Activated CD4-positive, alpha-beta memory T cell treated with anti-CD3 and anti-CD28 coated beads, Interleukin-2, amount 10 ng/mL, durations not matched to agents 7 days and 5 days (primary cell): ENCODE data around the gene ZNF675. TPM values are rescaled to one million over a fixed set of nuclear protein-coding genes. Genes with fewer than 3 reads are reported as not detected.
A peak's percentile ranks its signal among the peaks of the same experiment; 100 is the strongest.
"Not testable (repeated sequence)": the region's sequence is repeated elsewhere in the genome, so short reads cannot be mapped to it uniquely, and the experiment has no call there.

Experiments
- CTCF ChIA-PET: fragments of 350-600 bp; sonication (Branson Sonifier 250); formaldehyde crosslinking; loops from one replicate; lab custom pipeline; 2021; ENCODE audit warnings: antibody characterized with exemption, inconsistent platforms; lab: Charles Lee
- POLR2A ChIA-PET: fragments of 350-600 bp; sonication (Branson Sonifier 250); formaldehyde crosslinking; loops from one replicate; lab custom pipeline; 2021; ENCODE audit warnings: antibody characterized with exemption; lab: Charles Lee
- DNase-seq: peaks from one replicate; pipeline ENCODE4 v3.0.0-alpha.2; 2020
- H3K27ac Mint-ChIP-seq: one replicate; pipeline ENCODE4 v1.8.0; 2021; ENCODE audit warnings: mild to moderate bottlenecking, mixed read lengths
- H3K27me3 Mint-ChIP-seq: one replicate; pipeline ENCODE4 v1.8.0; 2021; ENCODE audit warnings: mixed read lengths
- H3K36me3 Mint-ChIP-seq: one replicate; pipeline ENCODE4 v1.8.0; 2021; ENCODE audit warnings: low read depth, mixed read lengths
- H3K4me1 Mint-ChIP-seq: one replicate; pipeline ENCODE4 v1.8.0; 2021; ENCODE audit warnings: mixed read lengths
- H3K4me3 Mint-ChIP-seq: one replicate; pipeline ENCODE4 v1.8.0; 2021; ENCODE audit warnings: mild to moderate bottlenecking, mixed read lengths
- H3K9me3 Mint-ChIP-seq: one replicate; pipeline ENCODE4 v1.8.0; 2021; ENCODE audit warnings: mixed read lengths
- total RNA-seq, 2 experiments: library from RNA; stranded (reverse); gene quantifications; one replicate each; pipeline ENCODE4 v1.2.3, GENCODE V29; 2021

Gene ZNF675
- total RNA-seq: 10 to 100 TPM; 18.1 to 19.9 TPM

DNA sequence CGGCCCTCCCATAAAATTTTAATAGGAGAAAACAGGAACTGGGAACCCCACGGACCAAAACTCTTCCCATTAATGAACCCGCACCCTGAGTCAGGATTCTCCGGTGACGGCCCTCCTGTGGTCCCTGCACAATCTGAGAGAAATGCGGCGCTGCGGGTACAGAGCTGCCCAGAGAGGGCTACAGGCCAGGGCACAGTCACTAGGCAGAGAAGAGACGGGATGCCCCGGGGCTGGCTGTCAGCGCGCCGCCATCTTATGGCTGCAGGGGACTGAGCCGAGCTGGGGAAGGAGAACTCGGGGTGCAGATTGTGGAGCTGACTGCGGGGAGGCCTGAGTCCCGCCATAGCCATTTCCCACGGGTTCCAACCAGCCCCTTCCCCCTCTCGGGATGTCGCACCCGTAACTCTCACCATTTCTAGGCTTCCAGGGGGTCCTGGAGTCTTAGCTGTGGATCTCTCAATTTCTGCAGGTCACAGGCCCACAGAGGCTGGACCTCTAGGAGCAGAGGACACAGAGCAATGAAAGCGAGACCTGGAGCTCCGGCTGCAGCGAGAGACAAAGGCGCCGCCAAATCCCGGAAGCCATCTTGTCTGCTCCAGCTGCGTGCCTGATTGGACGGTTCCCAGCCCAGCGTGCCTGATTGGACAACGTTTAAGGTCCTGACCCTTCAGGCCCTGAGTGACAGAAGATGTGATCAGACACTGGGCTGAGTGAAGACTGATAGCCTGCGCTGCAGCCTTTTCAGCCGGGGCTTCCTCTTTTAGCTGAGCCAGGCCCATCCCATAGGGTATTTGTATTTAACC lies at the start of gene ZNF675:
Gene ZNF675, minus strand, starts transcription at position 592 of the 803 bp plus-strand sequence. Its CDS starts 179 bp downstream, at position 413.
- peaks cover 18% of the 10 kb centered on the region for H3K4me1 Mint-ChIP-seq
- ChIA-PET CTCF (interaction anchor here (0.9 to 1.4 kb wide), 2 partner anchors 228 to 292 kb away, joined by 3 read pairs; partner anchors contain the start of gene ZNF726), POLR2A (interaction anchor here (0.7 to 2.3 kb wide), 17 partner anchors 8 to 1835 kb away, joined by 3 to 42 read pairs (median 5); partner anchors contain the start of genes ZNF254, ZNF681, ZNF724 and ZNF726)
- H3K27me3 Mint-ChIP-seq: no peaks in the 10 kb centered on the region
- peak within 1 kb of the TSS; percentile 96 for H3K27ac Mint-ChIP-seq
- peak within 1 kb of the TSS; percentile 98 for H3K4me3 Mint-ChIP-seq
- peaks cover 45% of the 10 kb centered on the region for H3K36me3 Mint-ChIP-seq
- DNase-seq: peak; percentile 91
- peaks cover 21% of the 10 kb centered on the region for H3K9me3 Mint-ChIP-seq

DNA sequence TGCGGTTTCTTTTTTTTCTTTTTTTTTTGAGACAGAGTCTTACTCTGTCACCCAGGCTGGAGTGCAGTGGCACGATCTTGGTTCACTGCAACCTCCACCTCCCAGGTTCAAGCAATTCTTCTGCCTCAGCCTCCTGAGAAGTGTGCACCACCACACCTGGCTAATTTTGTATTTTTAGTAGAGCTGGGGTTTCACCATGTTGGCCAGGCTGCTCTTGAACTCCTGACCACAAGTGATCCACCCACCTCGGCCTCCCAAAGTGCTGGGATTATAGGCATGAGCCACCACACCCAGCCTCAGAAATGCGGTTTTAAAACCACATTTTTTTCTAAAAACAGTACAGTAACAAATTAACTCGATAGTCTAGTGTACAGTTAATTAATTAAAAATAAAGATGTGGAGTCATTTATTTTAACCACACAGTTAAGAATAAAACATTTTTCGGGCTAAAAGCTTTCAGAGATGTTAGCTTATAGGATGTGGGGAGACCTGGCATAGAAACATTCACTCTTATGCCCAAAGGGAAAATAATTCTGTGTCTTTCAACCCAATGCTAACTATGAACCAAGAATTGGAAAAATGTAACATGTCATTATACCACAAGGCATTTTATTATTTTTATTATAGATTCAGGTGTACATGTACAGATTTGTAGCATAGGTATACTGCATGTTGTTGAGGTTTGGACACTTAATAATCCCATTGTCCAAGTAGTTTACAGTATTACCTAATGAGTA lies 43.9 kb upstream of the ZNF675 start:
- H3K4me3 Mint-ChIP-seq, H3K27me3 Mint-ChIP-seq, POLR2A ChIA-PET, H3K27ac Mint-ChIP-seq, CTCF ChIA-PET, DNase-seq, H3K4me1 Mint-ChIP-seq, H3K36me3 Mint-ChIP-seq: not testable (repeated sequence)
- H3K9me3 Mint-ChIP-seq: peaks cover 23% of the 10 kb centered on the region

DNA sequence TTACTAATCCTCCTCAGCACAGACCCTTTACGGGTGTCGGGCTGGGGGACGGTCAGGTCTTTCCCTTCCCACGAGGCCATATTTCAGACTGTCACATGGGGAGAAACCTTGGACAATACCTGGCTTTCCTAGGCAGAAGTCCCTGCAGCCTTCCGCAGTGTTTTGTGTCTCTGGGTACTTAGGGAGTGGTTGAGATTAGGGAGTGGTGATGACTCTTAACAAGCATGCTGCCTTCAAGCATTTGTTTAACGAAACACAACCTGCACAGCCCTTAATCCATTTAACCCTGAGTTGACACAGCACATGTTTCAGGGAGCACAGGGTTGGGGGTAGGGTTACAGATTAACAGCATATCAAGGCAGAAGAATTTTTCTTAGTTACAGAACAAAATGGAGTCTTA lies 37.1 kb upstream of the ZNF675 start:
- CTCF ChIA-PET, POLR2A ChIA-PET, H3K36me3 Mint-ChIP-seq, DNase-seq, H3K27me3 Mint-ChIP-seq, H3K4me3 Mint-ChIP-seq, H3K4me1 Mint-ChIP-seq, H3K27ac Mint-ChIP-seq: not testable (repeated sequence)
- peaks cover 17% of the 10 kb centered on the region for H3K9me3 Mint-ChIP-seq

DNA sequence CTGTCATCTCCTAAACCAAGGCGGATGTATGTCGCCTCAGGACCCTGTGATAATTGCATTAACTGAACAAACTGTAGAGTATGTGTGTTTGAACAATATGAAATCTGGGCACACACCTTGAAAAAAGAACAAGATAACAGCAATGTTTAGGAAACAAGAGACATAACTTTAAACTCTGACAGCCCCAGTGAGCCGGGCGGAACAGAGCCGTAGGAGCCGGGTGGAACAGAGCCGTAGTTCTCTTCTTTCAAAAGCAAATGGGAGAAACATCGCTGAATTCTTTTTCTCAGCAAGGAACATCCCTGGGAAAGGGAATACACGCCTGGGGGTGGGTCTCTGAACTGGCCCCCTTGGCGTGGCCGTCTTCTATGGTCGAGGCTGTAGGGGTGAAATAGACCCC lies 31.8 kb upstream of the ZNF675 start:
- no peaks in the 10 kb centered on the region for H3K4me1 Mint-ChIP-seq
- no peaks in the 10 kb centered on the region for H3K36me3 Mint-ChIP-seq
- DNase-seq: no peak
- no peak overlapping the region for H3K27ac Mint-ChIP-seq
- POLR2A ChIA-PET: no interaction called here
- no peaks in the 10 kb centered on the region for H3K27me3 Mint-ChIP-seq
- H3K9me3 Mint-ChIP-seq: peaks cover 14% of the 10 kb centered on the region
- no peak overlapping the region for H3K4me3 Mint-ChIP-seq
- CTCF ChIA-PET: no interaction called here

DNA sequence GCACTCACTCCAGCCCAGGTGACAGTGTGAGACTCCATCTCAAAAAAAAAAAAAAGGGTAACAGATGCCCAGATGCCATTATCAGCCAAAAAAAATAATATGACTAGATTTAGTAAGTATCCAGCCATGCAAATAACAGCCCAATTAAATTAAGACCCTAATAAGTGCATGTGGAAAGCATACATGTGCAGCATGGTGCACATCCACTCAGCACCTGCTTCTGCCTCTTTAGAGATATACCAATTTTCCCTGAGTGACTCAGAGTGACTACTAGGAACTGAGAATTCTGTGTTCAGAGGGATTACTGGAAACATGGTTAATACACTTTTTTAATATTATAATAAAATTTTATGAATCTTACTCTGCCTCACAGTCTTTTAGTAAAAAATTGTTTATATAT lies 29.8 kb upstream of the ZNF675 start:
- ChIA-PET POLR2A (no interaction called here), CTCF (no interaction called here)
- H3K27ac Mint-ChIP-seq: no peak overlapping the region
- H3K27me3 Mint-ChIP-seq: no peaks in the 10 kb centered on the region
- H3K4me1 Mint-ChIP-seq: no peaks in the 10 kb centered on the region
- H3K9me3 Mint-ChIP-seq: peaks cover 14% of the 10 kb centered on the region
- DNase-seq: no peak
- H3K4me3 Mint-ChIP-seq: no peak overlapping the region
- H3K36me3 Mint-ChIP-seq: no peaks in the 10 kb centered on the region

DNA sequence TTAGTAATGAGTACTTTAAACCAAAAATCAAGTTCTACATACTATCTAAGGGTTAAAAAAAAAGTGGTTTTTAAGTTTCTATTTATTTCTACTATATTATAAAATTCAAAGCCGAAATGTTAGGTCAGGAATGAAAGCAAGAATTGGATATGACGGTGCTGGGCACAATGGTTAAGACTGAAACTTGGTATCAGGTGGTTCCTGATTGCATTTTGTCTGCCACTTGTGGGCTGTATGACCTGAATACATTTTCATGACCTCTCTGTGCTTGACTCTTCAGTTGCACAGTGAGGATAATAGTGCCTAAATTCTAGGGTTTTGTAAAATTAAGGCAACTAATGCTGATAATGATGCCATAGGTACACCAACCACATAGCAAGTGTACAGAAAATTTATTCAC lies 22.3 kb upstream of the ZNF675 start:
- Mint-ChIP-seq H3K27me3 (no peaks in the 10 kb centered on the region), H3K36me3 (no peaks in the 10 kb centered on the region), H3K27ac (no peak overlapping the region), H3K9me3 (peaks cover 9% of the 10 kb centered on the region), H3K4me1 (no peaks in the 10 kb centered on the region), H3K4me3 (no peak overlapping the region)
- no peak for DNase-seq
- POLR2A ChIA-PET: no interaction called here
- CTCF ChIA-PET: no interaction called here

DNA sequence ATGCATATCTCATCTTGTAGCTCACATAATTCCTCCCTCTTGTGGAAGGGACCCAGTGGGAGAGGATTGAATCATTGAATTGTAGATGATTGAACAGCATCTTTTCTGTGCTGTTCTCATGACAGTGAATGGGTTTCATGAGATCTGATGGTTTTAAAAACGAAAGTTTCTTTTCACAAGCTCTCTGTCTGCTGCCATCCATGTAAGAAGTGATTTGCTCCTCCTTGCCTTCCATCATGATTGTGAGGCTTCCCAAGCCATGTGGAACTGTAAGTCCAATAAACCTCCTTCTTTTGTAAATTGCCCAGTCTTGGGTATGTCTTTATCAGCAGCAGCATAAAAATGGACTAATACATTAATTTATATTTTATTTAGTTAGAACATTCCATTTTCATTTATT lies 19.6 kb upstream of the ZNF675 start:
- peaks cover 22% of the 10 kb centered on the region for H3K9me3 Mint-ChIP-seq
- no peaks in the 10 kb centered on the region for H3K4me1 Mint-ChIP-seq
- no peak overlapping the region for H3K27ac Mint-ChIP-seq
- DNase-seq: no peak
- no peaks in the 10 kb centered on the region for H3K27me3 Mint-ChIP-seq
- no peaks in the 10 kb centered on the region for H3K36me3 Mint-ChIP-seq
- H3K4me3 Mint-ChIP-seq: no peak overlapping the region
- ChIA-PET CTCF (no interaction called here), POLR2A (no interaction called here)

DNA sequence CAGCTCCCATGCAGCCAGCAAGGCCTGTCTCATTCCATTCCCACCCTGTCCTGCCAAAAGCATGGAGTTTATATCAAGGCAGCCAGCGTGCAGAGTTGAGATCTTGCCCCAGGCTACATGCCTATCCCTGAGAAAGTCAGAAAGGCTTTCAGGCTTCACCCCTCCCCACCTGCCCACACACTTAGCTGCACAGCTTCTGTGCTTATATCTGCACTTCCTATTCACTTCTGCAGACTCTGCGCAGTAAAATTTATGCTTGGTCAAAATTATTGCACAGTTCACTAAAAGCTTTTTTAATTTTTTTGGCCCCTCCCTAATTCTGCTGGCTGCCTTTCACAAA lies 12.5 kb upstream of the ZNF675 start:
- Mint-ChIP-seq H3K27ac (no peak overlapping the region), H3K9me3 (peaks cover 30% of the 10 kb centered on the region), H3K4me3 (no peak overlapping the region), H3K4me1 (no peaks in the 10 kb centered on the region), H3K36me3 (no peaks in the 10 kb centered on the region), H3K27me3 (no peaks in the 10 kb centered on the region)
- ChIA-PET CTCF (interaction anchor here (0.7 kb wide), 1 partner anchor 77 kb away, joined by 3 read pairs; no protein-coding TSS in a partner anchor), POLR2A (no interaction called here)
- no peak for DNase-seq

DNA sequence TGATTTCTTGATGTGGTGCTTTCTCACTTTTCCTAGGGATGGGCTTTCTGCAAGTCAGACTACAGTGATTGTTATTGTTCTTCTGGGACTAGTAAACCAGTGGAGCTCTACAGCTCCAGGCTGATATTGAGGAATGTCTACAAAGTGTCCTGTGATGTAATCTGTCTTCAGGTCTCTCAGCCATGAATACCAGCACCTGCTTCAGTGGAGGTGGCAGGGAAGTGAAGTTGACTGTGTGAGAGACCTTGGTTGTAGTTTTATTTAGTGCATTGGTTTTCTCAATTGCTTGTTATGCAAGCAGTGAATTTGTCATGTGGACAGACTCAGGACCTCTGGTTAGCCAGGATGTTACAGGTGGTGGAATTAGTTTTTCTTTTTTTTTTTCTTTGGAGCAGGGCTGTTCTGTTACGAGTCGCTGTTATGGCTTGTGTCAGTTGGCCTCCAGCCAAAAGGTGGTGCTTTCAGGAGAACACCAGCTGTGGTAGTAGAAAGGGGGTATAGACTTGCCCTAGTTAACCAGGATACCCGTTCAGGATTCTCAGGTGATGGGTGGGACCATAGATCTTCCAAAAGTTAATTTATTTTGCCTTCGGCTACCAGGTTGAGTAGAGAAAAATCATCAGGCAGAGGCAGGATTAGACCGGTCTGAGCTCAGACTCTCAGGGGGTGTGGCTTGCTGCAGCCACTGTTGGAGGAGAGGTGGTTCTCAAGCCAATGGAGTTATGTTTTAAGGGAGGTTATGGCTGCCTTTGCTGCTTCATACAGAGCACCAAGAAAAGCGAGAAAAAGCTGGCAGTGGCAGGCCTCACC lies 11.9 kb upstream of the ZNF675 start:
- CTCF ChIA-PET: interaction anchor here (0.7 kb wide), 1 partner anchor 76 kb away, joined by 3 read pairs; no protein-coding TSS in a partner anchor
- H3K9me3 Mint-ChIP-seq: peaks cover 30% of the 10 kb centered on the region
- POLR2A ChIA-PET: no interaction called here
- no peaks in the 10 kb centered on the region for H3K4me1 Mint-ChIP-seq
- H3K27me3 Mint-ChIP-seq: no peaks in the 10 kb centered on the region
- H3K4me3 Mint-ChIP-seq: no peak overlapping the region
- DNase-seq: no peak
- no peak overlapping the region for H3K27ac Mint-ChIP-seq
- H3K36me3 Mint-ChIP-seq: no peaks in the 10 kb centered on the region

DNA sequence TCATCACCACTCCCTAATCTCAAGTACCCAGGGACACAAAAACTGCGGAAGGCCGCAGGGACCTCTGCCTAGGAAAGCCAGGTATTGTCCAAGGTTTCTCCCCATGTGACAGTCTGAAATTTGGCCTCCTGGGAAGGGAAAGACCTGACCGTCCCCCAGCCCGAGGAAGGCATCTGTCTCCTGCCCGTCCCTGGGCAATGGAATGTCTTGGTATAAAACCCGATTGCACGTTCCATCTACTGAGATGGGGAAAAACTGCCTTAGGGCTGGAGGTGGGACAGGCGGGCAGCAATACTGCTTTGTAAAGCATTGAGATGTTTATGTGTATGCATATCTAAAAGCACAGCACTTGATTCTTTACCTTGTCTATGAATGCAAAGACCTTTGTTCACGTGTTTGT lies 5.9 kb upstream of the ZNF675 start:
- POLR2A ChIA-PET, CTCF ChIA-PET: not testable (repeated sequence)

DNA sequence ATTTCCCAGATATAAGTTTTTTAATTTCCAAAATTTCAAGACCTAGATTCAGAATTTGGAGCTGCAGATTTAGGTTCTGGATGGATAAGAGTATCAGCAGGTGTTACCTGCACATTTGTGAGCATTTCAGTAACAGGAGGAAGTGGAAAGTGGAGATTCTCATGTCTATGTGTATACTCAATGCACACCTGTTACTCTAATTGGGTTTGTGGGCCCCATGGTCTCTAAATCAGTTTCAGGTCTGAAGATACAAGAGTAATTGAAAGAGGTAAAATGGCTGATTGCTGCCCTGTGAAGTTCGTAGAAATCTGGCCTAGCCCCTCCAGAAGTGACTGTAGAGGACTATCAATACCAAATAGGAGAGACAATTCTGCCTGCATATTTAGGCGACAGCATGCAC lies 13.9 kb downstream of the ZNF675 start:
- POLR2A ChIA-PET: no interaction called here
- Mint-ChIP-seq H3K27ac (no peak overlapping the region), H3K4me3 (no peak overlapping the region), H3K4me1 (peaks cover 2% of the 10 kb centered on the region), H3K36me3 (peaks cover 81% of the 10 kb centered on the region), H3K27me3 (no peaks in the 10 kb centered on the region), H3K9me3 (peaks cover 67% of the 10 kb centered on the region)
- no peak for DNase-seq
- CTCF ChIA-PET: no interaction called here

More for the DNA sequence above, 5.9 kb upstream of the ZNF675 start:
- DNase-seq, H3K4me1 Mint-ChIP-seq, H3K36me3 Mint-ChIP-seq, H3K27ac Mint-ChIP-seq, H3K27me3 Mint-ChIP-seq, H3K4me3 Mint-ChIP-seq: not testable (repeated sequence)
- H3K9me3 Mint-ChIP-seq: peaks cover 18% of the 10 kb centered on the region

DNA sequence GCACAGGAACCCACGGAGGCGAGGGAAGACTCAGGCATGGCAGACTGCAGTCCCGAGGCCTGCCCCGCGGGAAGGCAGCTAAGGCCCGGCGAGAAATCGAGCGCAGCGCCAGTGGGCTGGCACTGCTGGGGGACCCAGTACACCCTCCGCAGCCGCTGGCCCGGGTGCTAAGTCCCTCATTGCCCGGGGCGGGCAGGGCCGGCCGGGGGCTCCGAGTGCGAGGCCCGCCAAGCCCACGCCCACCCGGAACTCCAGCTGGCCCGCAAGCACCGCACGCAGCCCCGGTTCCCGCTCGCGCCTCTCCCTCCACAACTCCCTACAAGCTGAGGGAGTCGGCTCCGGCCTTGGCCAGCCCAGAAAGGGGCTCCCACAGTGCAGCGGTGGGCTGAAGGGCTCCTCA lies 18.4 kb downstream of the ZNF675 start:
- DNase-seq, H3K27me3 Mint-ChIP-seq, POLR2A ChIA-PET, H3K4me1 Mint-ChIP-seq, H3K4me3 Mint-ChIP-seq, CTCF ChIA-PET, H3K27ac Mint-ChIP-seq: not testable (repeated sequence)
- H3K36me3 Mint-ChIP-seq: peaks cover 88% of the 10 kb centered on the region
- peaks cover 72% of the 10 kb centered on the region for H3K9me3 Mint-ChIP-seq
